GM10248 (cell line): ENCODE measurements around the gene STK17A.

ENCODE experiments used
- CTCF ChIA-PET: fragments of 300-600 bp; sonication (Branson Sonifier 250); formaldehyde crosslinking; extraction: SDS; loops from one replicate; lab custom pipeline; 2021; ENCODE audit warnings: antibody characterized with exemption; lab: Yijun Ruan, JAX
- POLR2A ChIA-PET: fragments of 350-650 bp; sonication (Branson Sonifier 250); formaldehyde crosslinking; extraction: SDS; loops from one replicate; lab custom pipeline; 2020; ENCODE audit warnings: antibody characterized with exemption; lab: Yijun Ruan, JAX
- DNase-seq: peaks from one replicate; pipeline ENCODE4 v3.0.0; 2012; ENCODE audit errors: extremely low spot score
- CTCF ChIP-seq: IDR thresholded peaks from 2 replicates; pipeline ENCODE4 v1.5.1; 2012; ENCODE audit warnings: mild to moderate bottlenecking, low read depth; ENCODE audit errors: extremely low read depth, missing control alignments, control extremely low read depth

The STK17A gene

GRCh38 chr7:43552122-43552521, 30.8 kb upstream of the STK17A start:
- DNase-seq, result no peak
- TF ChIP-seq CTCF, result no peak
- CTCF ChIA-PET, result interaction anchor here (0.8 to 2.5 kb wide), 4 partner anchors 10 to 30 kb away, joined by 3 to 7 read pairs (median 4); partner anchors contain the start of gene STK17A
- POLR2A ChIA-PET, result no interaction called here

GRCh38 chr7:43553999-43554398, 28.9 kb upstream of the STK17A start:
- DNase-seq, result no peak

GRCh38 chr7:43554423-43554822, 28.5 kb upstream of the STK17A start:
- TF ChIP-seq CTCF, result no peak
- DNase-seq, result no peak
- POLR2A ChIA-PET, result no interaction called here
- CTCF ChIA-PET, result no interaction called here

More at GRCh38 chr7:43553999-43554398, 28.9 kb upstream of the STK17A start:
- ChIA-PET CTCF (interaction anchor here (1.9 to 2.5 kb wide), 2 partner anchors 14 to 28 kb away, joined by 6 to 7 read pairs; partner anchors contain the start of gene STK17A), POLR2A (no interaction called here)
- TF ChIP-seq CTCF, result no peak

GRCh38 chr7:43557831-43558495, 24.9 kb upstream of the STK17A start:
- TF ChIP-seq CTCF, result no peak
- no peak for DNase-seq
- ChIA-PET POLR2A (no interaction called here), CTCF (interaction anchor here (1.0 to 2.2 kb wide), 5 partner anchors 8 to 312 kb away, joined by 3 to 8 read pairs (median 3); partner anchors contain the start of genes MRPS24 and STK17A)

GRCh38 chr7:43559171-43559945, 23.6 kb upstream of the STK17A start:
- DNase-seq, result no peak
- ChIA-PET CTCF (no interaction called here), POLR2A (no interaction called here)
- TF ChIP-seq CTCF, result no peak

GRCh38 chr7:43559946-43560335, 23.0 kb upstream of the STK17A start:
- ChIA-PET CTCF (no interaction called here), POLR2A (no interaction called here)
- no peak for DNase-seq

More at GRCh38 chr7:43559946-43560335, 23.0 kb upstream of the STK17A start:
- TF ChIP-seq CTCF, result no peak
